ENCODE results near the gene TMEM123. TPM values are rescaled to one million over a fixed set of nuclear protein-coding genes. Genes with fewer than 3 reads are reported as not detected.
A peak's percentile ranks its signal among the peaks of the same experiment; 100 is the strongest.

The TMEM123 gene
- total and polyA plus RNA-seq, 5 experiments from 2014 or later, result 484 to 988 (median 746) TPM

- Mint-ChIP-seq H3K9me3 (no peaks in the 10 kb centered on the region), H3K4me1 (peaks cover 5 to 23% (median 11%) of the 10 kb centered on the region in 4 donors), H3K27me3 (no peaks in the 10 kb centered on the region), H3K36me3 (no peaks in the 10 kb centered on the region), H3K4me3 (no peak overlapping the region), H3K27ac (no peak overlapping the region)
- POLR2A ChIA-PET, result interaction anchor here (1.0 kb wide), 1 partner anchor 11 kb away, joined by 5 read pairs; no protein-coding TSS in a partner anchor
- ATAC-seq (no peak), DNase-seq (no peak)
Observed at GRCh38 chr11:102487214-102487613, 34.6 kb upstream of the TMEM123 start.

- POLR2A ChIA-PET, result no interaction called here
- H3K4me3 Mint-ChIP-seq, result no peak overlapping the region
- no peak overlapping the region for H3K27ac Mint-ChIP-seq
- no peak for ATAC-seq
- H3K36me3 Mint-ChIP-seq, result no peaks in the 10 kb centered on the region
- peaks cover 5 to 23% (median 11%) of the 10 kb centered on the region in 4 donors for H3K4me1 Mint-ChIP-seq
- no peak for DNase-seq
- no peaks in the 10 kb centered on the region for H3K27me3 Mint-ChIP-seq
- no peaks in the 10 kb centered on the region for H3K9me3 Mint-ChIP-seq
Observed at GRCh38 chr11:102486584-102486983, 34.0 kb upstream of the TMEM123 start.

DNA sequence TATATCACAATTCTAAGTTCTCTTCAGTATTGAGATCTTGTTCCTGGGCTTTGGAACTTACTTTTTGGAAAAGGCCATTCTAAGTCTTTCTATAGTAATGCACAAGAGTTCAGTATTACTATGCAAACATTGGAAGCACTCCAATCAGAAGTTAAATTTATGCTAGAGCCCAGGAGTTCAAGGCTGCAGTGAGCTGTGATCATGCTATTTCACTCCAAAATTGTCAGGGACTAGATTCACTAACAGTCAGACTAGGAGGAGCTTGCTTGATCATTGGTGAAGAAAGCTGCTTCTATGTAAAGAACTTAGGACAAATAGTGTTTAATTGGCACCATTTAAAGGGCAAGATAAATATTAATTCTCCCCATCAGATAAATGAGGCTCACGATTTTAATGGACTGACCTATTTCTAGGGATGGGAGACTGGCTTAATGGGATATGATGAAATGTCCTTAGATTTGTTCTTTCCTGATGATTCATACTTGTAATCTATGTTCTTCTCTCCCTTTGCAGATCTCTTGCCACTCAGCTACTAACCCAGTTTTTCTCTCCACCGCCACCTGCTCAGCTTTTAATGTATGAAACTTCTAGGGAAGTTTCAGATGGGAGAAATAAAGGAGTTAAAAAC is 32.6 kb upstream of the TMEM123 start:
- POLR2A ChIA-PET, result interaction anchor here (0.7 kb wide), 1 partner anchor 197 kb away, joined by 3 read pairs; no protein-coding TSS in a partner anchor

DNA sequence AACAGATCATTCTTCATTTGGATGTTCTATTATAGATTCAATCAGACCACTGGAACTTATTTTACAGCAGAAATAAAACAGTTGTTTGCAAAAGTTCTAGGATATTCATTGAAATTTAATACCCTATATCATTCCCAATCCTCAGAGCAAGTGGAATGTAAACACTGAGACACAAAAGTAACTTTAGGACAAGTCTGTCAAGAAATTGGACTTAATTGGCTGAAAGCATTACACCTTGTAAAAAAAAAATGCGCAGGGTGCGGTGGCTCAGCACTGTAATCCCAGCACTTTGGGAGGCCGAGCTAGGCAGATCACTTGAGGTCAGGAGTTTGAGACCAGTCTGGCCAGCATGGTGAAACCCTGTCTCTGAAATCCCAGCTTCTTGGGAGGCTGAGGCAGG is 29.9 kb upstream of the TMEM123 start:
- ATAC-seq (no peak), DNase-seq (no peak)
- Mint-ChIP-seq H3K27me3 (no peaks in the 10 kb centered on the region), H3K27ac (no peak overlapping the region), H3K4me1 (peaks cover 12 to 37% (median 21%) of the 10 kb centered on the region in 4 donors), H3K4me3 (no peak overlapping the region), H3K9me3 (no peaks in the 10 kb centered on the region), H3K36me3 (no peaks in the 10 kb centered on the region)
- POLR2A ChIA-PET, result no interaction called here

More for the DNA sequence above, 32.6 kb upstream of the TMEM123 start:
- H3K9me3 Mint-ChIP-seq, result no peaks in the 10 kb centered on the region
- peak overlapping the region in 1 of 10 donors; percentile 47 for H3K27ac Mint-ChIP-seq
- H3K4me1 Mint-ChIP-seq, result peaks cover 5 to 23% (median 13%) of the 10 kb centered on the region in 4 donors
- DNase-seq (no peak), ATAC-seq (no peak)
- no peak overlapping the region for H3K4me3 Mint-ChIP-seq
- H3K36me3 Mint-ChIP-seq, result no peaks in the 10 kb centered on the region
- H3K27me3 Mint-ChIP-seq, result no peaks in the 10 kb centered on the region

GRCh38 chr11:102479733-102480132 is 27.2 kb upstream of the TMEM123 start:
- Mint-ChIP-seq H3K27me3 (no peaks in the 10 kb centered on the region), H3K27ac (peak overlapping the region in 3 of 10 donors; percentile 13 to 44 (median 38)), H3K4me1 (peaks cover 19 to 39% (median 34%) of the 10 kb centered on the region in 4 donors), H3K9me3 (no peaks in the 10 kb centered on the region), H3K4me3 (no peak overlapping the region), H3K36me3 (no peaks in the 10 kb centered on the region)
- POLR2A ChIA-PET, result interaction anchor here (1.1 to 1.4 kb wide), 2 partner anchors 13 to 26 kb away, joined by 3 to 5 read pairs; no protein-coding TSS in a partner anchor
- DNase-seq (no peak), ATAC-seq (no peak)

GRCh38 chr11:102478673-102479299 is 26.2 kb upstream of the TMEM123 start:
- POLR2A ChIA-PET, result interaction anchor here (1.0 to 1.6 kb wide), 2 partner anchors 26 to 28 kb away, joined by 3 to 4 read pairs; partner anchors contain the start of gene TMEM123
- Mint-ChIP-seq H3K36me3 (no peaks in the 10 kb centered on the region), H3K4me3 (no peak overlapping the region), H3K4me1 (peaks cover 28 to 49% (median 43%) of the 10 kb centered on the region in 4 donors), H3K27ac (peak overlapping the region in 6 of 10 donors; percentile 6 to 71 (median 48)), H3K9me3 (no peaks in the 10 kb centered on the region), H3K27me3 (no peaks in the 10 kb centered on the region)
- DNase-seq (no peak), ATAC-seq (no peak)

DNA sequence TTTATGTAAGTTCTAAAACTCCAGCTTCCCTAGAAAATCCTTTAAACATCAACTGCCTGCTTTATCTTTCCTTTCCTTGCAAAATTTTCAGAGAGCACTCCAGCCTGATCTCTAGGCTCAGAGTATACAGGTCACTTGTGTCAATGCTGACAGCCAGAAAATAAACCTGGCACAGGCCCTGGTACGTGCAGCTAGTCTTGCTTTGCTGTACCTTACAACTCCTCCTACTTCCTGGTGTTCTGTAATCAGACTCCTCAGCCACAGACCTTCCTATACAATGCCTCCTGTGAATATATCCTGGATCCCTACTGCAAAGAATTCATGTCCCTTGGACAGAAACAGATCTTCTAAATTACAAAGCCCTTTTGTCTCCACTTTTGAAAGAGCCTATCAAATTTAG is 24.2 kb upstream of the TMEM123 start:
- no peaks in the 10 kb centered on the region for H3K9me3 Mint-ChIP-seq
- no peaks in the 10 kb centered on the region for H3K36me3 Mint-ChIP-seq
- H3K4me1 Mint-ChIP-seq, result peaks cover 36 to 69% (median 59%) of the 10 kb centered on the region in 4 donors
- no peaks in the 10 kb centered on the region for H3K27me3 Mint-ChIP-seq
- peak overlapping the region; percentile 74 to 96 (median 93) for H3K27ac Mint-ChIP-seq
- POLR2A ChIA-PET, result interaction anchor here (1.0 to 2.0 kb wide), 6 partner anchors 10 to 86 kb away, joined by 3 to 12 read pairs (median 4); no protein-coding TSS in a partner anchor
- H3K4me3 Mint-ChIP-seq, result peak overlapping the region in 9 of 10 donors; percentile 50 to 73 (median 64)
- DNase-seq (peak in 4 of 10 donors; percentile 12 to 27 (median 22)), ATAC-seq (peak; percentile 86 to 88)

DNA sequence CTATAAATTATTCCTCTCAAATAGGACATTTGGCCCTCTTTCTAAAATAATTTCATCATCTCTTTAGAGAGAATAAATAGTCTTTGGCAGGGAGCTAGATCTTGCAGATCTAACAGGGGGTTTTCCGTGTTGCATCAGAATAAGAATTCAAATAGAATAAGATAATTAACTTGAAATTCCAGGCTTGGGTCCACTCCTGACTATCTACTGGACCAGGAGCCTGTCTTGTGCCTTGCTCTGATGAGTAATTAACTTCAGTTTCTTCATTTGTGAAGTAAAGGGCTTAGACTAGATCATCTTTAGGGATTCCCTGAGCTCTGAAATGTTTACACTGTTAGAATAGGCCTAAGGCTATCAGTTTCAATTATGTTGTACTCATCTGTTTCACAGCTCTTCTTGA is 23.5 kb upstream of the TMEM123 start:
- POLR2A ChIA-PET, result interaction anchor here (0.8 to 2.0 kb wide), 6 partner anchors 10 to 86 kb away, joined by 3 to 12 read pairs (median 4); no protein-coding TSS in a partner anchor
- ATAC-seq (no peak), DNase-seq (no peak)
- no peaks in the 10 kb centered on the region for H3K9me3 Mint-ChIP-seq
- H3K27me3 Mint-ChIP-seq, result no peaks in the 10 kb centered on the region
- peak overlapping the region in 2 of 10 donors; percentile 62 to 64 for H3K4me3 Mint-ChIP-seq
- H3K27ac Mint-ChIP-seq, result peak overlapping the region in 9 of 10 donors; percentile 74 to 96 (median 93)
- H3K4me1 Mint-ChIP-seq, result peaks cover 39 to 76% (median 67%) of the 10 kb centered on the region in 4 donors
- no peaks in the 10 kb centered on the region for H3K36me3 Mint-ChIP-seq

GRCh38 chr11:102473543-102473942 is 21.0 kb upstream of the TMEM123 start:
- peak overlapping the region in 9 of 10 donors; percentile 9 to 83 (median 35) for H3K27ac Mint-ChIP-seq

GRCh38 chr11:102472127-102472526 is 19.6 kb upstream of the TMEM123 start:
- POLR2A ChIA-PET, result interaction anchor here (0.8 to 1.6 kb wide), 2 partner anchors 9 to 18 kb away, joined by 3 to 6 read pairs; no protein-coding TSS in a partner anchor
- H3K27me3 Mint-ChIP-seq, result no peaks in the 10 kb centered on the region
- ATAC-seq (no peak), DNase-seq (no peak)
- no peaks in the 10 kb centered on the region for H3K9me3 Mint-ChIP-seq
- H3K36me3 Mint-ChIP-seq, result no peaks in the 10 kb centered on the region
- peak overlapping the region in 4 of 10 donors; percentile 21 to 67 (median 38) for H3K27ac Mint-ChIP-seq
- peak overlapping the region in 1 of 10 donors; percentile 8 for H3K4me3 Mint-ChIP-seq
- H3K4me1 Mint-ChIP-seq, result peaks cover 44 to 90% (median 87%) of the 10 kb centered on the region in 4 donors

More at GRCh38 chr11:102473543-102473942, 21.0 kb upstream of the TMEM123 start:
- H3K36me3 Mint-ChIP-seq, result no peaks in the 10 kb centered on the region
- DNase-seq (peak in 2 of 10 donors; percentile 21 to 67), ATAC-seq (peak; percentile 31 to 49)
- peak overlapping the region in 5 of 10 donors; percentile 2 to 31 (median 16) for H3K4me3 Mint-ChIP-seq
- POLR2A ChIA-PET, result interaction anchor here (0.6 to 1.6 kb wide), 2 partner anchors 20 to 83 kb away, joined by 3 to 5 read pairs; no protein-coding TSS in a partner anchor
- H3K27me3 Mint-ChIP-seq, result no peaks in the 10 kb centered on the region
- H3K4me1 Mint-ChIP-seq, result peaks cover 40 to 88% (median 86%) of the 10 kb centered on the region in 4 donors
- no peaks in the 10 kb centered on the region for H3K9me3 Mint-ChIP-seq

GRCh38 chr11:102471474-102471873 is 18.9 kb upstream of the TMEM123 start:
- POLR2A ChIA-PET, result interaction anchor here (1.6 kb wide), 1 partner anchor 18 kb away, joined by 6 read pairs; no protein-coding TSS in a partner anchor

GRCh38 chr11:102470251-102470650 is 17.7 kb upstream of the TMEM123 start:
- peak overlapping the region in 8 of 10 donors; percentile 1 to 90 (median 75) for H3K27ac Mint-ChIP-seq
- H3K4me1 Mint-ChIP-seq, result peaks cover 50 to 95% (median 94%) of the 10 kb centered on the region in 4 donors
- POLR2A ChIA-PET, result interaction anchor here (0.6 kb wide), 1 partner anchor 17 kb away, joined by 3 read pairs; the partner anchor contains the start of gene TMEM123
- DNase-seq (peak in 8 of 10 donors; percentile 30 to 71 (median 50)), ATAC-seq (peak; percentile 73 to 81)
- no peaks in the 10 kb centered on the region for H3K36me3 Mint-ChIP-seq
- H3K9me3 Mint-ChIP-seq, result no peaks in the 10 kb centered on the region
- no peaks in the 10 kb centered on the region for H3K27me3 Mint-ChIP-seq
- H3K4me3 Mint-ChIP-seq, result peak overlapping the region; percentile 34 to 82 (median 74)

More at GRCh38 chr11:102471474-102471873, 18.9 kb upstream of the TMEM123 start:
- ATAC-seq, result no peak
- H3K9me3 Mint-ChIP-seq, result no peaks in the 10 kb centered on the region
- DNase-seq, result no peak
- peak overlapping the region in 4 of 10 donors; percentile 20 to 73 (median 56) for H3K4me3 Mint-ChIP-seq
- peaks cover 44 to 90% (median 87%) of the 10 kb centered on the region in 4 donors for H3K4me1 Mint-ChIP-seq
- H3K27ac Mint-ChIP-seq, result peak overlapping the region in 4 of 10 donors; percentile 35 to 64 (median 48)
- H3K36me3 Mint-ChIP-seq, result no peaks in the 10 kb centered on the region
- no peaks in the 10 kb centered on the region for H3K27me3 Mint-ChIP-seq

Measured in naive thymus-derived CD8-positive, alpha-beta T cell (primary cell).